ENCODE data around the gene MYO1B. TPM values are rescaled to one million over a fixed set of nuclear protein-coding genes. Genes with fewer than 3 reads are reported as not detected.

Gene MYO1B
- total and polyA plus RNA-seq, 4 donors, result 14.1 to 86.4 (median 56.3) TPM

DNA sequence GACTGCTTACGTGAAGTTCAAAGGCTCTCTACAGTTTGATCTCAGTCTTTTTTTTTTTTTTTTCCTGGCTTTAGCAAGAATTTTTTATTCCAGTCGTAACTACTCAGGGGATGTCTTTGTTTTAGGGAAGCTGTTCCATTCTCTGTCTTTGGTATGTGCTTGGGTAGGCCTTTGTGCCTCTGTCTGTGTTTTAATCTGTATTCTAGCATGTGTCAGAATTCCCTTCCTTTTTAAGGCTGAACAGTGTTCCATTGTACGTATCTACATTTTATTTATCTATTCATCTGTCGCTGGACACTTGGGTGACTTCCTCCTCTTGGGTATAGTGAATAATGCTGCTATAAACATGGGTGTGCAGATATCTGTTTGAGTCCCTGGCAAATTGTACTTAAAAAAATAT, 42.6 kb downstream of the MYO1B start:
- Histone ChIP-seq H3K4me3 (ENCODE audit: low read length in 2 of 2) (no peak overlapping the region), H3K27ac (ENCODE audit: low read depth in 1 of 2, low read length in 2 of 2) (no peak overlapping the region), H3K36me3 (ENCODE audit: control insufficient read depth in 1 of 2, insufficient read depth in 2 of 2, low read length in 1 of 2) (no peaks in the 10 kb centered on the region), H3K9me3 (ENCODE audit: control insufficient read depth, low read length) (no peaks in the 10 kb centered on the region), H3K4me1 (ENCODE audit: control insufficient read depth in 1 of 2, insufficient read depth in 2 of 2, low read length in 2 of 2) (peaks cover 4 to 5% of the 10 kb centered on the region in 2 donors), H3K27me3 (ENCODE audit: control insufficient read depth in 1 of 2, insufficient read depth in 2 of 2, low read length in 1 of 2) (no peaks in the 10 kb centered on the region)
- intact Hi-C loops (cut with DNase I), result no loop called here
- no peak for DNase-seq
- 76 to 85% methylated on average over 4 of the region's 4 CpGs for WGBS, 2 donors
- ATAC-seq (ENCODE audit: low FRiP score), result no peak

DNA sequence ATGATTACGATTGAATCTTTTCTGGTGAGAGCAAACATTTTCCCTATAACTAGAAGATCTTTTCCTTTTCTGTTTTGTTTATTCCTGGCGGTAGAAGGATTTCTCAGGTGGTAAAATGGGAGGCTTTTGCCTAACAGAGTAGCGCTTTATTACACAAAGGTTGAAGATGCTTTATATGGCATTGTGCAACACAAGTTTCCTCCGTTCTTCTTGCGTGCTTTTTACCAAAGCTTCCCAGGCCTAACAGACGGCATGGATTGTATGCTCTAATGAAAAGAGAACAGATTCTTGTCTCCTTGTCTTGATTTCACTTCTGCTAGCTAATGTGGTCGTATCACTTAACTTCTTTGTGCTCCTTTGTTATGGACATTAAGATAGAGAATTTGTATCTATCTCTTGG, 43.8 kb downstream of the MYO1B start:
- intact Hi-C loops (cut with DNase I), result no loop called here
- DNase-seq (no peak), ATAC-seq (ENCODE audit: low FRiP score) (no peak)
- H3K4me3 ChIP-seq (ENCODE audit: low read length in 2 of 2), result no peak overlapping the region
- H3K4me1 ChIP-seq (ENCODE audit: control insufficient read depth in 1 of 2, insufficient read depth in 2 of 2, low read length in 2 of 2), result peaks cover 4 to 5% of the 10 kb centered on the region in 2 donors
- no peak overlapping the region for H3K27ac ChIP-seq (ENCODE audit: low read depth in 1 of 2, low read length in 2 of 2)
- no peaks in the 10 kb centered on the region for H3K27me3 ChIP-seq (ENCODE audit: control insufficient read depth in 1 of 2, insufficient read depth in 2 of 2, low read length in 1 of 2)
- WGBS, 2 donors, result 78 to 79% methylated on average over 7 of the region's 7 CpGs
- no peaks in the 10 kb centered on the region for H3K36me3 ChIP-seq (ENCODE audit: control insufficient read depth in 1 of 2, insufficient read depth in 2 of 2, low read length in 1 of 2)
- H3K9me3 ChIP-seq (ENCODE audit: control insufficient read depth, low read length), result no peaks in the 10 kb centered on the region

DNA sequence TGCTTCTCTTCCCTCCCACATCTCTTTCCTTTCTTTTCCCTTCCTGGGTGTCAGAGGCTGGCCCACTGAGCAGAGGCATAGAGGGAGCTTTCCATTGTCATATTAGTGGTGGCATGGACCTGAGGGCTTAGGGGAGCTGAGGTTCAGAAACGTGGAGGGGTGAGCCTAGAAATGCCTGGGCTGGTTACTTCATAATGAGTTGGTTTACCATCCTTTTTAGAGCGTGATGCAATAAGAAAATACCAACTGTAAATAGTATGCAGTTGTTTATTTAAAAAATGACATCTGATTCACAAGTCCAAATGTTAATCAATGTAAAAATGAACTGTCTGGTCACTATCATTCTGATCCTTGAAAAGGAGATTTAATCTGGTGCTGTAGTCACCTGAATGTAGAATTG, 46.3 kb downstream of the MYO1B start:
- H3K9me3 ChIP-seq (ENCODE audit: control insufficient read depth, low read length), result no peaks in the 10 kb centered on the region
- peaks cover 5 to 7% of the 10 kb centered on the region in 2 donors for H3K4me1 ChIP-seq (ENCODE audit: control insufficient read depth in 1 of 2, insufficient read depth in 2 of 2, low read length in 2 of 2)
- no peak overlapping the region for H3K4me3 ChIP-seq (ENCODE audit: low read length in 2 of 2)
- intact Hi-C loops (cut with DNase I), result no loop called here
- WGBS, 2 donors, result 65 to 72% methylated on average over 2 of the region's 2 CpGs
- DNase-seq (no peak), ATAC-seq (ENCODE audit: low FRiP score) (no peak)
- no peak overlapping the region for H3K27ac ChIP-seq (ENCODE audit: low read depth in 1 of 2, low read length in 2 of 2)
- no peaks in the 10 kb centered on the region for H3K36me3 ChIP-seq (ENCODE audit: control insufficient read depth in 1 of 2, insufficient read depth in 2 of 2, low read length in 1 of 2)
- H3K27me3 ChIP-seq (ENCODE audit: control insufficient read depth in 1 of 2, insufficient read depth in 2 of 2, low read length in 1 of 2), result no peaks in the 10 kb centered on the region

DNA sequence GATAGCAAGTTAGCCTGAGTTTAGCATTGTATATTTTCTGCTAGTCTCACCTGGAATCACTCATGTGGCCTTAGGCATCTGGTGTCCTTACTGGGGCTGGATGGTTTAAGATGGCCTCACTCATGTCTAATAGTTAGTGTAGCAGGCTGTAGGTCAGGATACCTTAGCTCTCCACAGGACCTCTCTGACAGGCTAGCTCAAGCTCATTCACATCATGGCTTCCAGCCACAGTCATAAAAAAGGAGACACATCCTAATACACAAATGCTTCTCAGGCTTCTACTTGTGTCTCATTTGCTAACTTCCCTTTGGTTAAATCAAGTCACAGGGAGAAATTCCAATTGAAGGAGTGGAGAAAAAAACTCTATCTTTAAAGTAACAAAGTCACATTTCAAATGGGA, 47.7 kb downstream of the MYO1B start:
- no peak overlapping the region for H3K27ac ChIP-seq (ENCODE audit: low read depth in 1 of 2, low read length in 2 of 2)
- no peak overlapping the region for H3K4me3 ChIP-seq (ENCODE audit: low read length in 2 of 2)
- H3K36me3 ChIP-seq (ENCODE audit: control insufficient read depth in 1 of 2, insufficient read depth in 2 of 2, low read length in 1 of 2), result no peaks in the 10 kb centered on the region
- no peaks in the 10 kb centered on the region for H3K9me3 ChIP-seq (ENCODE audit: control insufficient read depth, low read length)
- no peaks in the 10 kb centered on the region for H3K27me3 ChIP-seq (ENCODE audit: control insufficient read depth in 1 of 2, insufficient read depth in 2 of 2, low read length in 1 of 2)
- DNase-seq (no peak), ATAC-seq (ENCODE audit: low FRiP score) (no peak)
- peaks cover 11 to 14% of the 10 kb centered on the region in 2 donors for H3K4me1 ChIP-seq (ENCODE audit: control insufficient read depth in 1 of 2, insufficient read depth in 2 of 2, low read length in 2 of 2)
- intact Hi-C loops (cut with DNase I), result no loop called here

DNA sequence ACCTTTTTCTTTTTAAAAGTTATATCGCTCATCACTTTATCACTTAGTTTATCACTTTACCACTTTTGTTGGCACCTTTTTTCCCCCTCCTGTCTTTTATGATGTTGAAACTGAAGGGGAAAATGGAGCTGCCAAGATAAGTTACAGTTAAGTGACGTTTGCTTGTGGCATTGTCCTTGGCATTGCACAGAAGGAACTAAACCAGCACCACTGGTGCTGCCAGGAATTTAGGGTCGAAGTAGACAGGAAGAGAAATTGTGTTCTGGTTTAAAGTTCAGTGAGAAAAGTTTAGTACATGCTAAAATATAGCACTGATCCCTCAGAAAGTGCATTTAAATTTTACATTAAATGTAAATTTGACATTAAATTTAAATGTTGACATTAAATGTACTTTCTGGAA, 49.9 kb downstream of the MYO1B start:
- Histone ChIP-seq H3K4me1 (ENCODE audit: control insufficient read depth in 1 of 2, insufficient read depth in 2 of 2, low read length in 2 of 2) (peaks cover 11 to 23% of the 10 kb centered on the region in 2 donors), H3K27me3 (ENCODE audit: control insufficient read depth in 1 of 2, insufficient read depth in 2 of 2, low read length in 1 of 2) (no peaks in the 10 kb centered on the region), H3K36me3 (ENCODE audit: control insufficient read depth in 1 of 2, insufficient read depth in 2 of 2, low read length in 1 of 2) (no peaks in the 10 kb centered on the region), H3K27ac (ENCODE audit: low read depth in 1 of 2, low read length in 2 of 2) (no peak overlapping the region), H3K4me3 (ENCODE audit: low read length in 2 of 2) (no peak overlapping the region), H3K9me3 (ENCODE audit: control insufficient read depth, low read length) (no peaks in the 10 kb centered on the region)
- ATAC-seq (ENCODE audit: low FRiP score) (no peak), DNase-seq (no peak)
- intact Hi-C loops (cut with DNase I), result loop anchor here (5.0 kb wide), 3 partner anchors 33 to 207 kb away; partner anchors contain the start of gene MYO1B (in 1 of the 2)
- 3% methylated on average over 3 of the region's 3 CpGs for WGBS, 2 donors

DNA sequence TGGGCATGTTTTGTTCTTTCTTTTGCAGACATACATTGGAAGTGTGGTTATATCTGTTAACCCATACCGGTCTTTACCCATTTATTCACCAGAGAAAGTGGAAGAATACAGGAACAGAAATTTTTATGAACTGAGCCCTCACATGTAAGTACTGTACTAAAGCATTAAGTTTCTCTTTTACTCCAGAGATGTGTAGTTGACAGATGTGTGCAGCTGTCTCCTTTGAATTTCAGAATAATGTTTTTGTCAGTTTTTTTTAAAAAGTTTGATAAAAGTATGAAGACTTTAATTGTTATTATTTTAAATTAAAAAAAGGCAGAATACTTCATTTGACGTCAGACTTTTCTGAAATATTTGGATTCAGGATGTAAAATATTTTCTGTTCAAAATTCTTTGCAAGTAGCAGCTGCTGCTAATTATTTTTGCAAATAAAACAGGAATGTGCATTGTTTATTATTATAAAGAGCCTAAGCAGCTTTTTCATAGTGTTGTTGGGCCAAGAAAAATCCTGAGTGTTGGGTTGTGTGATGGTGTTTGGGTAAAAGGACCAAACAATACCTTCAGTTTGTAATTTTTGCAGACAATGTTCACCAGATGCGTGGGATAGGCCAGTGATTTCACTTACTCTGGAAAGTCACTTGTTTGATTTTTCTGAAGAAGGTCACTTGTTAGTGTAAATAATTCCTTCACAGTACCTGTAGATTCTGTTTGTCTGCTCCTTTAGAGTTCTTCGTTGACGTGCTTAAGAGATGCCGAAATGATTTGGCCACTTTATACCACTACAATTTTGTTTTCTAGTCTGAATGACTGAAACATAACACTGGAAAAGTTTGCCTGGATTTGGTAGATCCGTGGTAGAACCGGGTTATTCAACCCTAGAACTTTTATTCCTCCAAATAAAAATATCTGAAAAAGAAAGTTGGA, 51.1 kb downstream of the MYO1B start:
- intact Hi-C loops (cut with DNase I), result loop anchor here (5.0 kb wide), 3 partner anchors 34 to 206 kb away; partner anchors contain the start of gene MYO1B (in 1 of the 2)
- no peak for ATAC-seq (ENCODE audit: low FRiP score)
- no peak overlapping the region for H3K4me3 ChIP-seq (ENCODE audit: low read length in 2 of 2)

DNA sequence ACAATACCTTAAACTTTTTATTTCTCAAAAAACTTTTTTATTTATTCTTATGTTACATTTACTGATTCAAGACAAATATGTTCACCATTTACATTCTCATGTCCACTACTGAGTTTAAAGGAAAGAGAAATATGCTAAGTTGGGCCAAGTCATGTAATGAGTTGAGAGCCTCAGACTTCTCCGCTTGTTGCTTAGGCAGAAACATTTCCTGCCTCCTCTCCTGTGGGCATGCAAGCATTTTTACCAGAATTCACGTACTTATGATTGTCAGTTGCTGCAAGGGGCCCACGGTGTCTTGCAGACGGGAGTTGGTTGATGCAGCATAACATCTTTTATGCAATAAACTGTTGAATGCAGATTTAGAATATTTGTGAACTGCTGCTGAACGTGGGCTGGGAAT, 51.8 kb downstream of the MYO1B start:
- intact Hi-C loops (cut with DNase I), result loop anchor here (5.0 kb wide), 3 partner anchors 35 to 205 kb away; partner anchors contain the start of gene MYO1B (in 1 of the 2)
- peak overlapping the region in 1 of 2 donors; percentile 26 for H3K27ac ChIP-seq (ENCODE audit: low read depth in 1 of 2, low read length in 2 of 2)
- no peaks in the 10 kb centered on the region for H3K27me3 ChIP-seq (ENCODE audit: control insufficient read depth in 1 of 2, insufficient read depth in 2 of 2, low read length in 1 of 2)
- no peak for DNase-seq
- H3K9me3 ChIP-seq (ENCODE audit: control insufficient read depth, low read length), result no peaks in the 10 kb centered on the region
- ATAC-seq (ENCODE audit: low FRiP score), result no peak
- 7 to 17% methylated on average over 5 of the region's 5 CpGs for WGBS, 2 donors
- no peak overlapping the region for H3K4me3 ChIP-seq (ENCODE audit: low read length in 2 of 2)
- peaks cover 7 to 21% of the 10 kb centered on the region in 2 donors for H3K4me1 ChIP-seq (ENCODE audit: control insufficient read depth in 1 of 2, insufficient read depth in 2 of 2, low read length in 2 of 2)
- H3K36me3 ChIP-seq (ENCODE audit: control insufficient read depth in 1 of 2, insufficient read depth in 2 of 2, low read length in 1 of 2), result no peaks in the 10 kb centered on the region

More for the DNA sequence above, 51.1 kb downstream of the MYO1B start:
- H3K27me3 ChIP-seq (ENCODE audit: control insufficient read depth in 1 of 2, insufficient read depth in 2 of 2, low read length in 1 of 2), result no peaks in the 10 kb centered on the region
- H3K36me3 ChIP-seq (ENCODE audit: control insufficient read depth in 1 of 2, insufficient read depth in 2 of 2, low read length in 1 of 2), result no peaks in the 10 kb centered on the region
- WGBS, 2 donors, result 35 to 38% methylated on average over 8 of the region's 8 CpGs
- H3K4me1 ChIP-seq (ENCODE audit: control insufficient read depth in 1 of 2, insufficient read depth in 2 of 2, low read length in 2 of 2), result peaks cover 10 to 23% of the 10 kb centered on the region in 2 donors
- DNase-seq, result no peak
- H3K27ac ChIP-seq (ENCODE audit: low read depth in 1 of 2, low read length in 2 of 2), result no peak overlapping the region
- no peaks in the 10 kb centered on the region for H3K9me3 ChIP-seq (ENCODE audit: control insufficient read depth, low read length)

DNA sequence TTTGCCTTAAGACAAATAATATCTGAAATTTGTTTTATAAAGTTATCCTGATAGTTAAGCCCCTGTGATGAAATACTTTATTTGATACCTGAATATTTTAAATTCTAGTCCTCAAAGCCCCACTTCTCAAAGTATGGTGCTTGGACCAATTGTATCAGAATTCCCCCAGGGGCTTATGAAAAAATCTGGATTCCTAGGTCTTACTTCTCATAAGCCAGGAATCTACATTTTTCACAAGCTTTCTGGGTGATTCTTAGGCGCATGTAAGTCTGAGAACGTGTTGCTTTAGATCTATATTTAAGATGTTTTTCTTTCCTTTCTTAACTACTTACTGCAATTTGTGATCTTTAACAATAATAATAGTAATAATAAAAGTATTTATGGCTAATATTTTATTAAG, 53.1 kb downstream of the MYO1B start:
- Histone ChIP-seq H3K36me3 (ENCODE audit: control insufficient read depth in 1 of 2, insufficient read depth in 2 of 2, low read length in 1 of 2) (no peaks in the 10 kb centered on the region), H3K27ac (ENCODE audit: low read depth in 1 of 2, low read length in 2 of 2) (no peak overlapping the region), H3K27me3 (ENCODE audit: control insufficient read depth in 1 of 2, insufficient read depth in 2 of 2, low read length in 1 of 2) (no peaks in the 10 kb centered on the region), H3K4me1 (ENCODE audit: control insufficient read depth in 1 of 2, insufficient read depth in 2 of 2, low read length in 2 of 2) (peaks cover 7 to 28% of the 10 kb centered on the region in 2 donors), H3K9me3 (ENCODE audit: control insufficient read depth, low read length) (no peaks in the 10 kb centered on the region), H3K4me3 (ENCODE audit: low read length in 2 of 2) (no peak overlapping the region)
- intact Hi-C loops (cut with DNase I), result loop anchor here (5.0 kb wide), 3 partner anchors 36 to 204 kb away; partner anchors contain the start of gene MYO1B (in 1 of the 2)
- ATAC-seq (ENCODE audit: low FRiP score) (no peak), DNase-seq (no peak)
- 1 to 6% methylated on average over 2 of the region's 2 CpGs for WGBS, 2 donors

DNA sequence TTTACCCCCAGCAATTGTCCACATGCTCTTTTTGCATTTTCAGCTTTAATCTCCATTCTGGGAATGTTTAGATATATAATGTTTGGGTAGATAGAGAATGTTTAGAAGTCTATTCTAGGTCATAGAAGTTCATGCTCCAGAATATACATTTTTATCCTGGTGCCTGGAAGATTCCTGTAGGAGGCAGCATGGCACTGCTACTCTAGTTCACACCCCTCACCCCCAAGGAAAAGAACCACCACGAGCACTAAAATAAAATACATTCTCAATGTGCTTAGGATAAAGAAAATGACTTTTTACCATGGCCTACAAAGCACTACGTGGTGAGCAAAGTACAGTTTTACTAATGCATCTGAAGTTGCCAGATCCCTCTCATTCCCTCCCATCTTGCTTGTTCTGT, 53.8 kb downstream of the MYO1B start:
- WGBS, 2 donors, result 12 to 18% methylated on average over 2 of the region's 2 CpGs
- intact Hi-C loops (cut with DNase I), result loop anchor here (5.0 kb wide), 3 partner anchors 37 to 203 kb away; partner anchors contain the start of gene MYO1B (in 1 of the 2)
- no peak for DNase-seq

More for the DNA sequence above, 53.8 kb downstream of the MYO1B start:
- Histone ChIP-seq H3K27ac (ENCODE audit: low read depth in 1 of 2, low read length in 2 of 2) (peak overlapping the region in 1 of 2 donors; percentile 82), H3K4me1 (ENCODE audit: control insufficient read depth in 1 of 2, insufficient read depth in 2 of 2, low read length in 2 of 2) (peaks cover 7 to 30% of the 10 kb centered on the region in 2 donors), H3K9me3 (ENCODE audit: control insufficient read depth, low read length) (no peaks in the 10 kb centered on the region), H3K36me3 (ENCODE audit: control insufficient read depth in 1 of 2, insufficient read depth in 2 of 2, low read length in 1 of 2) (no peaks in the 10 kb centered on the region), H3K4me3 (ENCODE audit: low read length in 2 of 2) (no peak overlapping the region), H3K27me3 (ENCODE audit: control insufficient read depth in 1 of 2, insufficient read depth in 2 of 2, low read length in 1 of 2) (no peaks in the 10 kb centered on the region)
- peak; percentile 20 for ATAC-seq (ENCODE audit: low FRiP score)
